Prostate gland (tissue), 2 donors: ENCODE measurements around the gene UTS2B.

Experiments
- CTCF ChIP-seq, 4 experiments: fragments of 200-600 bp in 2 of 4; fragments of 450-650 bp in 2 of 4; sonication (generic) in 2 of 4; IDR thresholded peaks; 1 replicate in 3 of 4; 2 replicates in 1 of 4; pipeline ENCODE4 v1.5.1; 2016 to 2019; ENCODE audit warnings: antibody characterized with exemption in 4 of 4, mild to moderate bottlenecking in 2 of 4, moderate library complexity in 2 of 4
- POLR2A ChIP-seq: fragments of 450-650 bp; IDR thresholded peaks from one replicate; pipeline ENCODE4 v1.6.1; 2016; ENCODE audit warnings: antibody characterized with exemption, mild to moderate bottlenecking
- POLR2AphosphoS5 ChIP-seq: sonication (generic); formaldehyde crosslinking; IDR thresholded peaks from one replicate; pipeline ENCODE4 v1.6.1; 2017; ENCODE audit warnings: antibody characterized with exemption

GRCh38 chr3:191282251-191283185 lies 47.8 kb downstream of the UTS2B start:
- TF ChIP-seq POLR2AphosphoS5 (no peak), CTCF (IDR thresholded peaks at IDR 0.05) (no peak), POLR2A (no peak)
